Measurements from ENCODE around the gene AGBL1.
A peak's percentile ranks its signal among the peaks of the same experiment; 100 is the strongest.

Gene AGBL1

GRCh38 chr15:86355801-86356200, 276.1 kb downstream of the AGBL1 start:
- TF ChIP-seq REST (IDR thresholded peaks at IDR 0.05; ENCODE audit: insufficient read depth in 1 of 2, low read depth in 2 of 2, low read length in 2 of 2) (peak; percentile 15 to 86; a peak in 2 of 4 replicates), TAF1 (IDR thresholded peaks at IDR 0.05; ENCODE audit: borderline replicate concordance, insufficient read depth, low read length) (no peak), POLR2AphosphoS5 (IDR thresholded peaks at IDR 0.05; ENCODE audit: low read depth, low read length) (no peak), SIN3A (IDR thresholded peaks at IDR 0.05; ENCODE audit: borderline replicate concordance, insufficient read depth, low read length) (no peak)

- TF ChIP-seq FOXP2 (optimal IDR thresholded peaks at IDR 0.05; ENCODE audit: borderline replicate concordance, extremely low read depth, extremely low read length, insufficient read depth) (no peak), REST (IDR thresholded peaks at IDR 0.05; ENCODE audit: insufficient read depth in 1 of 2, low read depth in 2 of 2, low read length in 2 of 2) (no peak), POLR2AphosphoS5 (IDR thresholded peaks at IDR 0.05; ENCODE audit: low read depth, low read length) (no peak), TAF1 (IDR thresholded peaks at IDR 0.05; ENCODE audit: borderline replicate concordance, insufficient read depth, low read length) (no peak), SIN3A (IDR thresholded peaks at IDR 0.05; ENCODE audit: borderline replicate concordance, insufficient read depth, low read length) (no peak)
These were observed 282.9 kb downstream of the AGBL1 start for GRCh38 chr15:86362555-86362954.

DNA sequence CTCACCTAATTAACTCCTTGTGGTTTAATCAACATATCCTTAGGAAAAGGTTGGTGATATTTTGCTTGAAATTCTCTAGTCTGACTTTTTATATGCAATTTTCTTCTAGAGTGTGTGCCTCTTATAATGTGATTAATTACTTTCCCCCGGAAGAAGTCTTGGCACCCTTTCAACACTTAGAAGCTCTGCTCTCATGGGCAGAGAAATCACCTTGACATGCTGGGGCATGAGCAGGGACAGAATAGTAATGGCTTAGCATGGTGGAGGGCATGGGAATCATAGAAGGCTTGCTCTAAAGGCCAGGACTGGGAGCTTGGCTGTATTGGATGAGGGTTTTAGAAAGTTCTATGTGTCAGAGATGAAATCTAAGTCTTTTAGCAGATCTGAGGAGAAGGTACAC, 293.5 kb downstream of the AGBL1 start:
- TF ChIP-seq SIN3A (IDR thresholded peaks at IDR 0.05; ENCODE audit: borderline replicate concordance, insufficient read depth, low read length) (no peak), FOXP2 (optimal IDR thresholded peaks at IDR 0.05; ENCODE audit: borderline replicate concordance, extremely low read depth, extremely low read length, insufficient read depth) (no peak)

DNA sequence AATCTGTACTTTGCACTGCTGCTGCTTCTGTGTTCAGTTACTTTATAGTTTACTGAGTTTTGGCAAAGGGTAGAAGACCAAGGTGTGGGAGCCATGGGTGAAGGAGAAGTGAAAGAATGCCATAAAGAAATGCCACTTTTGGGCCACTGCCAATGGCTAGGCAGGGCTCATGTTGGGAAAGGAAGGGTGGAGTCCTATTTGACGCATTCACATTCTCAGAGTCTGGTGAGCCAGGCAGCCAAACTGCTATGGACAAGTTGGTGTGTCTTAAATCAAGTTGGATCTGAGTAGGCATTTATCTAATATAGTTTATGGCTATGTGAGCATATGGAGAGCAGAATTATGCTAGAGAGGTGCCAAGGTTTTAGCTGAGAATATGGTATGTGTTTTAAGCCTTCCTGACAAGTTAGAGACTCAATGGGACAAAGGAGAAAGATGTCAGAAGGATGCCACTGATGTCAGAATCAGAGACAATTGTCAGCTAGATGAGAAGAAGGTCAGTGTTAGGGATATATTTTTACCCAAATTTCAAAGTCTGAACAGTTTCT, 296.1 kb downstream of the AGBL1 start:
- TF ChIP-seq SIN3A (IDR thresholded peaks at IDR 0.05; ENCODE audit: borderline replicate concordance, insufficient read depth, low read length) (no peak), TAF1 (IDR thresholded peaks at IDR 0.05; ENCODE audit: borderline replicate concordance, insufficient read depth, low read length) (no peak), REST (IDR thresholded peaks at IDR 0.05; ENCODE audit: insufficient read depth in 1 of 2, low read depth in 2 of 2, low read length in 2 of 2) (no peak), FOXP2 (optimal IDR thresholded peaks at IDR 0.05; ENCODE audit: borderline replicate concordance, extremely low read depth, extremely low read length, insufficient read depth) (no peak), POLR2AphosphoS5 (IDR thresholded peaks at IDR 0.05; ENCODE audit: low read depth, low read length) (no peak)

DNA sequence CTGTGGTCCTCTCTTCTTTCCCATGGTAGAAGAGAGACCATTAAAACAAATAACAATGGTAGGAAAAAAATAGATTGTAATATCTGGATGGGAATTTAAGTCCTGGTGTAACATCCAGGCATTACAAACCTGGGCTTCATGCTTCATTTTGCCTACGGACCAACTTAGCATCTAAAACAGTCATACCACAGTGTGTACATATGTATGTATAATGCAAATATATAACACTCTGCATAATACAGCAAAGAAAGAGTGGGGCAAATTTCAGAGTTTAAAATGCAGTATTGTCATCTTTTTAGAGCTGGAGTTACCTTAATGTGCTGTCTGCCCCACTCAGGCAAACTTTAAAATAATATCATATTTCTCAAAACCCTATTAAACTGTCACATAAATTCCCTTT, 298.2 kb downstream of the AGBL1 start:
- TF ChIP-seq SIN3A (IDR thresholded peaks at IDR 0.05; ENCODE audit: borderline replicate concordance, insufficient read depth, low read length) (no peak), TAF1 (IDR thresholded peaks at IDR 0.05; ENCODE audit: borderline replicate concordance, insufficient read depth, low read length) (no peak), POLR2AphosphoS5 (IDR thresholded peaks at IDR 0.05; ENCODE audit: low read depth, low read length) (no peak), FOXP2 (optimal IDR thresholded peaks at IDR 0.05; ENCODE audit: borderline replicate concordance, extremely low read depth, extremely low read length, insufficient read depth) (no peak), REST (IDR thresholded peaks at IDR 0.05; ENCODE audit: insufficient read depth in 1 of 2, low read depth in 2 of 2, low read length in 2 of 2) (no peak)

All from PFSK-1 (cell line).